OCI-LY3 (cell line): Measurements from ENCODE around the gene CREB3L2.

Experiments
- CTCF ChIP-seq: fragments of 200-600, 300-600 bp; sonication (generic); IDR thresholded peaks from 2 replicates; pipeline ENCODE4 v1.5.1; 2014; ENCODE audit warnings: antibody characterized with exemption, low read length, low read depth
- EZH2phosphoT487 ChIP-seq: fragments of 200-600 bp; shearing (Covaris generic); IDR thresholded peaks from 2 replicates; pipeline ENCODE4 v1.6.1; 2018; ENCODE audit warnings: antibody characterized with exemption, mixed run types, low read depth

- TF ChIP-seq CTCF = no peak
- TF ChIP-seq EZH2phosphoT487 = no peak
These were observed 44.0 kb downstream of the CREB3L2 start for GRCh38 chr7:137957887-137958286.
